NCI-H345 (cell line): Measurements from ENCODE around the gene RRAGC.

ENCODE experiments used
- DNase-seq: peaks from one replicate; lab custom pipeline; 2025; lab: John Stamatoyannopoulos, UW

RRAGC gene, protein sequence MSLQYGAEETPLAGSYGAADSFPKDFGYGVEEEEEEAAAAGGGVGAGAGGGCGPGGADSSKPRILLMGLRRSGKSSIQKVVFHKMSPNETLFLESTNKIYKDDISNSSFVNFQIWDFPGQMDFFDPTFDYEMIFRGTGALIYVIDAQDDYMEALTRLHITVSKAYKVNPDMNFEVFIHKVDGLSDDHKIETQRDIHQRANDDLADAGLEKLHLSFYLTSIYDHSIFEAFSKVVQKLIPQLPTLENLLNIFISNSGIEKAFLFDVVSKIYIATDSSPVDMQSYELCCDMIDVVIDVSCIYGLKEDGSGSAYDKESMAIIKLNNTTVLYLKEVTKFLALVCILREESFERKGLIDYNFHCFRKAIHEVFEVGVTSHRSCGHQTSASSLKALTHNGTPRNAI

GRCh38 chr1:38859561-38860453 is at the start of gene RRAGC:
TSS of gene RRAGC (minus strand) at chr1:38859772. CDS start at chr1:38859646, 126 bp downstream.
- peak; percentile 98 for DNase-seq

DNA sequence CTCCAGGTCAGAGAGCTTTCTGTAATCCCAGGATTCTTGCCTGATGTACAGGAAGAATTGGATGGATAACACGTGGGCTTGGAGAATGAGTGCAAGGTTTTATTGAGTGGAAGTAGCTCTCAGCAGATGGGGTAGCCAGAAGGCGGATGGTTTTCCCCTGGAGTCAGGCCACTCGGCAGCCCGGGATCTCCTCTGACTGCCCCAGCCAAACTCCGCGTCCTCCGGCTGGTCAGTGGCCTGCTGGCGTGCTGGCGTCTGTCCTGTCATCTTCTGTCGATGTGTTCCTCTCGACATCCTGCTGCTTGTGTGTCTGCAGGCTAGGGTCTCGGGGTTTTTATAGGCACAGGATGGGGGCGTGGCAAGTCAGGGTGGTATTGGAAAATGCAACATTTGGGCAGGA is 49.2 kb upstream of the RRAGC start:
- DNase-seq: no peak

DNA sequence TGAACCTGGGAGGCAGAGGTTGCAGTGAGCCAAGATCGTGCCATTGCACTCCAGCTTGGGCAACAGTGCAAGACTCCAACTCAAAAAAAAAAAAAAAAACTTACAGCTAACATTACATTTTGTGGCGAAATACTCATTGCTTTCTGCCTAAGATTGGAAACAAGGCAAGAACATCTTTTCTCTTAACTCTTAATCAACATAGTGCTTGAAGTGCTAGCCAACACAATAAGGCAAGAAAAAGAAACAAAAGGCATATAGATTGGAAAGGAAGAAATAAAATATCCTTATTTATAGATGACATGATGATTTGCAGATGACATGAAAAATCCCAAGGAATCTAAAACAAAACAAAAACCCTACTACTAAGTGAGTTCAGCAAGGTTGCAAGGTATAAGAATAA is 46.4 kb upstream of the RRAGC start:
- no peak for DNase-seq

DNA sequence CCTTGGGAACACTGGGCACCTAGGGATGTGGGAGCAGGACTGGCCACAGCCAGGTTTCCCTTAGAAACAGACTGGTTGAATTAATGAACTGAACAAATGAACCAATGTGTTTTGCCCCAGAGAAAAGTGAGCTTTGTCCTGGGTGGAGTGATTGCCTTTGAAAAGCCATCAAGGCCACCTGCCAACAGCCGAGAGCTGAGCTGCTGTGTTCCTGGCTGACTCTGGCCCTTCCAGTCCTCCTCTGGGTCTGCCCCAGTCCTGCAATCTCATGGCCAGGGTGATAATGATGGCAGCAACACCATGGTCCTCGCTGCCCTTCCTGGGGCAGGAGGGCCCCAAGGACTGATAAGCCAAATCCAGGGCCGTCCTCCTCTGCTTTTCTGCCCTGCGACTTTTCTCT is 40.0 kb upstream of the RRAGC start:
- DNase-seq: no peak

DNA sequence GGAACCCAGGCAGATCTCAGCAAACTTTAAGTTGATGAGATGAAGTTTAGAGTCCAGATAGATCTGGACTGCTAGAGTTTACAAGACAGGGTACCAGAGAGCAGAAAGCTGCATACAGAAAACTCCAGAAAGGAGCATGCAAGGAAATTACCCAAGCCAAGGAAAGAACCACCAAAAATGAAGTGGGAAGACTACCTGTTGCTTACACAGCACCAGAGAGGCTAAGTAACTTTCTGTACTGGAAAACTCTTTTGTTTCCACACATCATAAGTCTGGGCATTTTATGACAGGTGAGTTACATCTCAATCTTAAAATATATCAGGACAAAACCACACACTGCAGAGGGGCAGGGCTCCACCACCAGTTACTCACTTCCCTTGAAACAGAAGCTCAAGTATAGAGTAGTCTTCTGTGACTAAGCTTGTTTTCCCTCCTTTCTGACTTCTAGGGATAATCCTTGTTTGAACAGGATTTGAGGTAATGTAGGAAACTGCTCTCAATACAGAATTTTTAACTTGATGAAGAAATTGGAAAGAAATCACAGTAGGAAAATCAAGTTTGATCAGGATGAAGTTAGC is 39.2 kb upstream of the RRAGC start:
- no peak for DNase-seq

GRCh38 chr1:38896169-38896568 is 36.6 kb upstream of the RRAGC start:
- no peak for DNase-seq

GRCh38 chr1:38892976-38893375 is 33.4 kb upstream of the RRAGC start:
- DNase-seq: no peak

DNA sequence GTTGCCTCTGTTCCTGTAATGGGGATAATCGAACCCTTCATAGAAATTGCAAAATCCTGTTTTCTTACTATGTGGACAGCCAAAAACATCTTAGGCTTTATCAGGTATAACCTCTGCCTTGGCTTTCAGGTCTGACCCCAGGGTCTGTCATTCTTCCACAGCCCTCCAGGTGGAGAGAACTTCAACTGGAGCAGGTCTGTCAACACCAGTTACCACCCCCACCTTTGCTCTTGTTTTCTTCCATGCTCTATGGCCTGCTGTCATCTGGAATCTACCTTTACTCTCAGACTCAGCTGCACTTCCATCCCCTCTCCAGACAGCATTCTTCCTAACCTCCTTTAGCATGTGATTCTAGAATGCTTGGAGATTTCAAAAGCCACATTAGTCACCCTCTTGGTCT is 32.2 kb upstream of the RRAGC start:
- no peak for DNase-seq

GRCh38 chr1:38889589-38889988 is 30.0 kb upstream of the RRAGC start:
- DNase-seq: no peak

DNA sequence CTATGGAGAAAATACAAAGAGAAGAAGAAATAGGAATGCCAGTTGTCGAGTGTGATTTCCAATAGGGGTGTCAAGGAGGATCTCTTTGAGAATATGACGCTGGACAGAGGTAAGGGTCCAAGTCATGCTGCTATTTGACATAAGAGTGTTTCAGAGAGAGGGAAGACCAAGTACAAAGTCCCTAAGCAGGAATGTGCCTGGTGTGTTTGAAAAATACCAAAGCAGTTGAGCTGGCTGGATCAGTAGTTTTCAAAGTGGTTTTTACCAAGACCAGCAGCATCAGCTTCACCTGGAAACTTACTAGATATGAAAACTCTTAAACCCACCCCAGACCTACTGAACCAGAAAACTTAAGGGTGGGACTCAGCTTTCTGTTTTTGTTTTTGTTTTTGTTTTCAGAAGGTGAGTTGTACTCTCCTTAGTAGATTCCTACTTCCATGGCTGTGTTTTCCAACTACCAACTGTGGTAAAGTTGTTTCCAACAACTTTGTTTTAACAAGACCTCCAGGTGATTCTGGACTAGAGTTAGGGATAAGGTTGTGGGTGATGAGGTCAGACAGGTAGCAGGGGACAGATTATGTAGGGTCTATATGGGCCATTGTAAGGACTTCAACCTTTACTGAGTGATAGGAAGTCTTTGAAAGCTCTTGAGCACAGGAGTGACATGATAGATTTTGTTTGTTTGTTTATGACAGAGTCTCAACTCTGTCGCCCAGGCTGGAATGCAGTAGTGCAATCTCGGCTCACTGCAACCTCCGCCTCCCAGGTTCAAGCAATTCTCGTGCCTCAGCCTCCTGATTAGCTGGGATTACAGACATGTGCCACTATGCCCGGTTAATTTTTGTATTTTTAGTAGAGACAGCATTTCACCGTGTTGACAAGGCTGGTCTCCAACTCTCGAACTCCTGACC is 29.1 kb upstream of the RRAGC start:
- DNase-seq: no peak

DNA sequence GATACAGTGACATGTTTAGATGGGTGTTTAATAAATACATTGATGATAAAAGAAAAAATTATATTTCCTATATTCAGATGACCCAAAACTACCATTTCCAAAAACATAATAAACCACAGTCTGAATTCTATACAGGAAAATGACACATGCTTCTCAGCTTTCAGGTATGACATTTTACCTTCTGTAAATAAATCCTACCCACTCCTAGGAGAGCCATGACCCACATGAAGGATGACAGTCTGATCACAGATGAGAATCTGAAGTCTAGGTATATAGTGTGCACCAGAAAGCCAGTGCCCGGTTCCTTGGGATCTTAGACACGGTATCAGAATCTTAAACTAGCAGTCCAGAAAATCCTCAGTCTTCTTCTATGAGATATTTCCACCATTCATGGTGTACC is 25.5 kb upstream of the RRAGC start:
- no peak for DNase-seq

DNA sequence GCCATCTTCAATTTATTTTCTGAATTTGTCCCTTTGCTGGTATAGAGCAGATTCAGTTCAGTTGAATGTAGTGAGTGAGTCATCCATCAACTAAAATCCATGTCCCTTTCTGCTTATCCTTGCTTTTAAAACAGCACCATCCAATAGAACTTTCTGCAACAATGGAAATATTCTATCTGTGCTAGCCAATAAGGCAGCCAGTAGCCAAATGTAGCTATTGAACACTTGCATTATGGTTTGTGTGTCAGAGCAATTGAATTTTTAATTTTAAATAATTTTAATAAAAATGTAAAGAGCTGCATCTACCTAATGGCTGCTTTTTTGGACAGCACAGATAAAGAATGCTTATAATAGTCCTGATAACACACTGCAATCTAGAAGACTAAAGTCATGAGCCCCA is 21.9 kb upstream of the RRAGC start, which contains the start of gene GJA9:
GJA9 (minus strand) TSS at position 101 of the 400 bp plus-strand sequence. CDS start 5,489 bp downstream, outside the sequence.
- no peak for DNase-seq

DNA sequence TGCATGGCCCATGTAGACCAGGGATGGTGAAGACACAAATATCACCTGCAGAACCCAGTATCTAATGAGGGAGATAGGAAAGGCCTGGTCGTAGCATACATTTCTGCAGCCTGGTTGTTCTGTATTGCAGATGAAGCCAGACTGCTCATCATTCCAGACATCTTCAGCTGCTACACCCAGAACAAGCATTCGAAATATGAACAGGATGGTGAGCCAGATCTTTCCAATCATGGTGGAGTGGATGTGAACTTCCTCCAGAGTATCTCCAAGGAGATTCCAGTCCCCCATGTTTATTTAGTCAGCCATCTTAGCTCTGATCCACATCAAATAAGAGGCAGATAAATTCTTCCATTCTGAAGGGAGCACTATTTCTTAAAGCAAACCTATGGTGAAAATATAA is 16.2 kb upstream of the RRAGC start:
- DNase-seq: no peak

GRCh38 chr1:38873027-38873969 is 13.7 kb upstream of the RRAGC start, which contains the start of gene MYCBP:
TSS of gene MYCBP (minus strand) at chr1:38873348. CDS start at chr1:38873305, 43 bp downstream.
- DNase-seq: peak; percentile 94

DNA sequence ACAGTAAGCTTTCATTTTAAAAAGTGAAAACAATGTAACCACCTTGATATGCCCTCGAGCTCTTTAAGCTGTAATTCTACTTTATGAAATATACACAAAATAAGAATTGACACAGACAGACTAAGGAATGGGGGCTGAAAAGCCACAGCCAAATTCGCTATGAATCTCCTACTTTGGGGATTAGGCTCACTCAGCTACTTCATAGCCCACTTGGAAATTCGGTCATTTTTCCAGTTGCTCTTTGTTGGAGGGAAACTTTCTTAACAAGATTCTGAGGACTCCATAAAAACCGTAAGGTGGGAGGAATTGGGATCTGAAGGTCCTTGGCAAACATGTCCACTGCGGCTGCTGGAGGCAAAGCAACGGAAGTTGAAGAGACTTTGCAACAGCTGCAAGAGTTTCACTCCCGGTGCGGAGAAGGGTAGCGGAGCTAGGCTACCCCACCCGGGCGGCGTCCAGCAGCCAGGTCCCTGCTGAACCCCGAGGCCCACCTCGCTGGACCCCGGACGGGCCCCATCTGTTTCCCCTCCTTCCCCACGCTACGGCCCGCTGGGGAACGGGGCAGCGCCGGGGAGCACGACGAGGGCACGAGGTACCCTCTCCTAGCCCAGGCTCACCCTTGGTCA is 12.9 kb upstream of the RRAGC start:
- no peak for DNase-seq

GRCh38 chr1:38870996-38871395 is 11.4 kb upstream of the RRAGC start:
- DNase-seq: no peak

GRCh38 chr1:38867208-38867607 is 7.6 kb upstream of the RRAGC start:
- no peak for DNase-seq

- DNase-seq: no peak
Observed at GRCh38 chr1:38865112-38865715, 5.6 kb upstream of the RRAGC start.

DNA sequence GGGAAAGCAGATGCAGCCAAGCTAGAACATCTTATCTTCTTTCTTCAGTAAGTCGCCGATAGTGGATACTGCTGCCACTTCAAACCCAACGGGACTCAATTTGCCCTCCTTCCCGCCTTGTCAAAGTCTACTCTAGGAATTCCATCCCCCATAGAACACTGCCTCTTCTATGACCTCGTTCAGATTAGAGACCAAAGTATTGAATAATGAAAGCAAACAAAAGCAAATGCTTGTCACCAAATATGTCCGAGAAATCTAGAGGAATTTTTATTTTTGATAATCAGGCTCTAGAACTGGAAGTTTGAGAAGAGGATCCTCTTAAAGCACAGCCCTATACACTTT is 853 bp upstream of the RRAGC start:
- DNase-seq: no peak
